Stimulated activated CD8-positive, alpha-beta memory T cell treated with anti-CD3 and anti-CD28 coated beads, Interleukin-4, amount 100 ng/mL, for 4 hours (primary cell): ENCODE results near the gene SLIT3.

Experiments
- DNase-seq, 2 donors: peaks; one replicate each; pipeline ENCODE4 v3.0.0-alpha.2; 2020; ENCODE audit warnings: low read depth in 2 of 2, low spot score in 1 of 2

The SLIT3 gene

DNA sequence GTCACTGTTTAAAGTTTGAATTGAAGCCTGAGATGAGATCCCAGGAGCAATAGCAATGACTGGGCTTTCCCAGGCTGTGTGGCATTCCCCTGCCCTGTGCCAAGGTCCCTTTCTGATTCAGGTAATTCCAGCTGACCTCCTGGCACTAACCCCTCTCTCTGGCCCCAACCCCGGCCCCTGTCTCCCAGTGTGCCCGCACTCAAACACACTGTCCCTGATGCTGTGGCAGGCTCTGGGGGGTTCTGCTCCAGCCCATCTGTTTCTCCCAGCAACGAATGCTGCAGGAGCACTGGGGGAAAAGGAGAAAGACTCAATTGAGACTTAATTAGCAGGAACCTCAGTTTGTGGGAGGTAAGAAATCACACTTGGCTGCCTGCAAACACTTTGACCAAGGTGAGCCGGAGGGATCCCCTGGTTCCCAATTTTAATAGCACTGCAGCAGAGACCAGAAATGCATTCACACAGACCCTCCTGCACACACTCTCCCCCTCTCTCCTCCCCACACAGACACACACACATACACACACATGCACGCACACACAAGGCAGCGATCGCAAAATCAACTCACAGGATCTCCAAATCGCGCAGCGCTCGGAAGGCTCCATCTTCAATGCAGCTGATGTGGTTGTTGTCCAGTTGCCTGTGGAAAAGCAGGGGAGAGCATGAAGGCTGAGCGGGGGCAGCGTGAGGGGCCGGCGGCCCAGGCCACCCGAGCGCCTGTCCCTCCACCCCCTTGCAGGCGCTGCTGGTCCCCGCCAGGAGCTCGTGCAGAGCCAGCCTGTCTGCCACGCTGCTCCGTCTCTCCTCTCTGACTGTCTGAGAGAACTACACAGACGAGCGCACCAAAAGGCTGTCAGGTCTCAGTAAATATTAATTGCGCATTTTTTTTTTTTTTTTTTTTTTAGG lies 456.7 kb downstream of the SLIT3 start:
- DNase-seq: no peak

DNA sequence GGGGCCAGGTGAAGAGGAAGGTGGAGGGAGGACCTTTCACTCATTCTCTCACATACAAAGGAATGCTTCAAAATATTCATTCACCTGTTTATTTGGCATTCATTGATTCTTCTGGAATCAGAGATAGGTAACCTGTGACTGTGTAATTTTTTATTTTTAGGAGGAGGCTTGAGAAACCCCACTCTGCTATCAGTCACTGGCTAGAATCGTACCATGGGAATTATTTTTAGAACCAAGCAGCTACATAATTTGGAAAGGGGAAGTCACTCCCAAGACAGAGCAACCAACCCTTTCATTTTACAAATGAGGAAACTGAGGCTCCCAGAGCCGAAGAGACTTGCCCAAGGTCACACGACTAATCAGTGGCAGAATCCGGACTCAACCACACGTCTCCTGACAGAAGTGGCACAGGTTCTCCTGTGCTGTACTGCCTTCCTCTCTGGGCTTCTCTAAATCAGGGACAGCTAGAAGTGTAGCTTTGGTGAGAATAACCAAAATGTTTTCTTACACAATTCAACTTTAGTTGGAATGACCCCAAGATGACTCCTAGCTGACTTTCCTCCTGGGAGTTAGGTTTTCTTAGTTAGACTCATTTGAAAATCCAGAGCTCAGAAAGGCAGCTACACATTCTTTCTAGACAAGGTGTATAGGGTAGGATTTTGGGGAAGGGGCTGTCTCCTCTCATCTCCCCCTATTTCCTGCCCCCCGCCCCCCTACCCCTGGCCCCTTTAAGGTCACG lies 457.5 kb downstream of the SLIT3 start:
- no peak for DNase-seq

DNA sequence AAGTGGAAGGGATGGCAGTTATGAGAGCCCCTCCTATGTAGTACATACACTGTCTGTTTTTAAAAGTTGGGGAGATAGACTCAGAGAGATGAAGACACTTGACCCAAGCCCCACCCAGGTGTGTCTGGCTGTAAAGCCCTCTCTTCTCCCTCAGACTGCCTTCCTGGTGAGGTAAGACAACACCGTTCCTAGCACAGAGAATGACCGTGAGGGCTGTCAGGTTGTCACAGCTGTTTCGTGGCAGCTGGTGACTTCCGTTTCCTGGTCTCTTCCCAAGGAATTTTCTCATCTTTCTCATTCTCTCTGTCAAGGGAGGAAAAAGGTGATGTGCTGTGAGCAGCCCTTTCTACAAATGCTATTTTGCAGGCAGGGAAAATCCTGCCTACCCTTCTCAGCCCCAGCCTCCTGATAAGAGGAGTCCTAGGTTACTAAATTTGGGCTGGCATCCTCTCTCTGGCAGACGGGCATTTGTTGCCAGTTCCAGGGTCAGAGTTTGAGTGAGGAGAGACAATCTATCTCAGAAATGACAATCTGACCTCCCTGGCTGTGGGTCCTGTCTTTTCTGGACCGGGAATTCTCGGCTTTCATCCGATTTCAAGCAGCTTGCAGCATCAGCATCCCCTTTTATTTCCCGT lies 458.3 kb downstream of the SLIT3 start:
- DNase-seq: no peak

DNA sequence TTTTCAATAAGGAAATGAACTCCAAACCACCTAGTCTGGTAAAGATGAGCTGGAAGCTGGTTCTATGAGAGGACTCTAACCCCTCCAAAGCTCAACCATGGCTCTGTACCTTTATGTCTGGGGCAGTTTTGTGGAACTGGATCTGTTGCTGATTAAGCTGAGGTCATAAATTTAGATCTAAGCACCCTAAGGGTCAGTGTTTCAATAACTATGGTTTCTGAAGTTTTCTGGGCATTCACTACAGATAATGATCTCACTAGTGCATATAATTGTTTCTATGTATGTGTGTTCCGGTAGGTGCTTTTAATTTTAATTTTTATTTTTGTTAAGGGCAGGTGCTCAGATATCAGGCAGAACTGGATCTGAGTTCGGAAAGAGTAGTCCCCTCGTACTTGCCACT lies 463.1 kb downstream of the SLIT3 start:
- DNase-seq: no peak

DNA sequence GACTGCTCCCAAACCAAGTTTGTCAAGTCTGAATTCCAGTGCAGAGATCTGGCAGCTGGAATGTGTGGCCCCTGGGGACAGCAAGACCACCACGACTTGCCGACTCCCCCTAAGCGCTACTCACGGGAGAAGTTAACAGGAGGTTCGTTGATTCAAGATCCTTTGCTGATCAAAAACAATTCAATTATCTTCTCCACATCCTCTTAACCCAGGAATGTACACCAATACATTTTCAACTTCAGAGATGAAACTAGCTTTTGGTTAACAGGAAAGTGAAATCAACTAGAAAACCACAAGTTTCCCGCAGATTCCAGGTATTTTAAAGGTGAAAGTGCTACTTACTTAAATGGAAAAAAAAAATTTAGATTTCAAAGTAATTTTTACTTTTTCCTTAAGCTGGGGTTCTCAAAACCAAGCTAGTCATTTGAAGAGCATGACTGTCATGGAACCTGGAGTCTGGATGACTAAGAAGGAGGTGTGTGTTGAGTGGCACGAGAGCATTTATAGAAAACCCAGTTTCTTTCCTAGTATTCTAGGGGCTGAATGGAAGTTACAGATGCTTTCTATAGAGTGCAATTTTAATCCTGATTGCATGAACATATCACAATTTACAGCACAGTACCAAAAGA lies 464.2 kb downstream of the SLIT3 start:
- no peak for DNase-seq

DNA sequence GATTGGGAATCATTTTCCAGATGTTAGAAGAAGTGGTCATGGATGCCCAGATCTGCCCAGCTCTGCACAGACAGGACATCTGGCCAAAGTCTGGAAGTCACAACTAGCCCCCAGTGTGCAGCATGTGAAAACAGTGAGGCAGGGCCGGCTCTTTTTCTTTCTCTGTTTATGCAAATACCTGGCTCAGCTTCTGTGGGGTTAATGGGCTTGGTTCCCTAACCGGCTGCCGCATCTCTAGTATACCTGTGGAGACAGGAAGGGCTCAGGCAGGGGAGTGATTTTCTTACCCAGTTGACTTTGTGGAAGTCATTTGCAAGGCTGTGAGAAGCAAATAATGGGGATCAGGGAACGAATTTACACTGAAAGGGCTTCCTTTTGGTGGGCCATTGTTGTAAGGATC lies 467.0 kb downstream of the SLIT3 start:
- no peak for DNase-seq

DNA sequence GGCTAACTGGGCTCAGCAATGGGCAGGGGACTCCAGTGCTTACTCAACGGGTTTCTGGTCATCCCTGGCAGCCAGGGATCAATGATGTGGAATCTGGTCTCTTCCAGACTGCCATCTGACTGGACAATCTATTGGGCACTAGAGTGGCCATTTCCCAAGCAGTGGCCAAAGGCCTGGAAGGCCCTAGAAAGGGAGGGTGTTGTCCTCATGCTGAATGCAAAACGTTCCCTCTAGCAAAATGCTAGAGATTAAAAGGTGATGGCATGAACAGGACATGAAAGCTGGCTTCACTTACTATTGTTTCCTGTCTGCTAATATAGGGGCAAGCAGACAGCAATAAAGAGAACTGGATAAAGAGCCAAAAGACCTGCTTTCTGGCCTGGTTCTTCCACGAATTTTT lies 467.6 kb downstream of the SLIT3 start:
- DNase-seq: no peak

DNA sequence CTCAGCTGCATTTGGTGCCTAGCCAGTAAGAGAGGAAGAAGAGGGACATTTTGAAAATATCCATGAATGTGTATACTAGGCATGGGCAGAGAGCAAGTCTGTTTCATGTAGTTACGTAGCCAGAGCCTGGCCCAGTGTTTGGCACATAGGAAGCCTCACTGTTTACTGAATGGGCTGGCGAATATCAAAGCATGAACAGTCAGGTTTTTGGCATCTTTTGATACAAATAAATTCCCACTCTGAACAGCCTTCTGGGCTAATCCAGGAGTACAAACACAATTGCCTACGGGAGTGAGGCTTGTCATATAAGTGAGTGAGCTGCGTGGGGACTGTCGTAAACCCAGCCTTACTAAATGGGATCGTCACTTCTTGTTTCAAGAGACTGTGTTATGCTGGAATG lies 468.6 kb downstream of the SLIT3 start:
- no peak for DNase-seq

DNA sequence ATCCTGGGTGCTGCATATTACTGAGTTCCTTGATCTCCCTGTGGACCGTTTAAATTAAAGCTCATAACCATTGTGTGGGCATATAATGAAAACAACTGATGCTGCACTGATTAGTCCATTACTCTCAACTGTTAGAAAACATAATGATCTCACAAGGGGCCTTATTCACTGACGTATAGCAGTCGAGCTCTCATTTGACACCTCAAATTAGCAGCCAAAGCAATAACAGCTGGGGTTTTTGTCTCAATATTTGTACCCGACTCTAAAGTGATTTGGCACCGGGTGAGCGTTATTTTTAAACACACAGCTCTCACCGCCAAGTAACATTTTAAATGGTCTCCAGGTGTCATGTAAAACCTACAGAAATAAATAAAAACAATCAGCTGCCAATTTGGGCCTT lies 469.6 kb downstream of the SLIT3 start:
- DNase-seq: no peak

DNA sequence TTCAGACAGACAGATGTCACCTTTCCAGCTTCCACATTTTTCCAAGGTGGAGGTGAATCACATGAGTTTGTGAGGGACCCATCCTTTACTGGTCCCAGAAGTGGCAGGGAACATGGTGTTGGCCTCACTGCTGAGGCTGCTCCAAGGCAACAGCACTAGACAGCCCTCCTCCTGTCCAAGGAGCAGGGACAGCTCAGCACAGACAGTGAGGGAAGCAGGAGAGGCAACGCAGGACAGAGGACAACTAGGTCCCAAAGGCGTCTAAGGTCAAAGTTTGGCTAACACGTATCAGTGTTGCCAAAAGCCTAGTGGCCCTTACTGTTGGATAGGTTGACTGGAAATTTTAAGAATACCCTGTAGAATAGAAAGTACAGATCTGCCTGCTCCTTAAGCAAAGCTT lies 470.1 kb downstream of the SLIT3 start:
- no peak for DNase-seq

DNA sequence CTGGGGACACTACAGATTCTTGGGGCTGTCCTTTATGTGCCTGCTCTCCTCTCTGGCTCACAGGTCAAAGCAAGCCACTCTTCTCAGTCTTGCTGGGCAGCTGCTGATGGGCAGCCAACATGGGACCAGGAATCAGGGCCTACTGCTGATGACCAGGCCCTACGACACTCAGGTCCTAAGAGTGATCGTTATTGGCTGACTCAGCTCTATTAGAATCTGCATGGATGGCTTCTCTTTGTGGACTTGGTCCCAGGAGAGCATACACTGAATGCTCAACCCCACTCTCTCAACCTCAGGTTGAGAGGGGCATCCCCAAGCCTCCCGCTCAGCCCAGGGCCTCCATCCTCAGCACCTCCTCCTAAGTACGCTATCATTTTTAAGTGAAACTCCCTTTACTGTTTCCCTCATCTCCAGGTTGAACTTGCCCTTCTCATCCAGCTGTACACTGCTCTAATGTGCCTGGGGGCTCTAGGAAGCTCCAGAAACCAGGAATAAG lies 471.0 kb downstream of the SLIT3 start:
- no peak for DNase-seq

DNA sequence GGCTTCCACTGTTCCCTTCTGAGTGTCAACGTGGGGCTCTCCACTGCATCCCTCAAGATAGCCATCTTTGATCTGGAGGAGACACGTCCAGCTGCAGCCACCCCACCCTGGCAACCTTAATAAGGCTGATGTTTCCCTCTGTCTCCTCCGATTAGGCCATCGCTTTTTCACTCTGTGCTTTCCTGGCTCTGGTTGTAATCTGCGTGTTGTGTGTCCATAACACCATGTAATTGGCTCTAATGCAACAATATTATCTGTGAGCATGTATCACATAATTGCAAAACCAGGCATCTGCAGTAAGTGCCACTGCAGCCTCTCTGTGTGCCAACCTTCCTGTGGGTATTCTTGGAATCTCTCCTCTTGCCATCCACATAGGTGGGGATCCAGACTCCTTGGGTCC lies 471.9 kb downstream of the SLIT3 start:
- no peak for DNase-seq

DNA sequence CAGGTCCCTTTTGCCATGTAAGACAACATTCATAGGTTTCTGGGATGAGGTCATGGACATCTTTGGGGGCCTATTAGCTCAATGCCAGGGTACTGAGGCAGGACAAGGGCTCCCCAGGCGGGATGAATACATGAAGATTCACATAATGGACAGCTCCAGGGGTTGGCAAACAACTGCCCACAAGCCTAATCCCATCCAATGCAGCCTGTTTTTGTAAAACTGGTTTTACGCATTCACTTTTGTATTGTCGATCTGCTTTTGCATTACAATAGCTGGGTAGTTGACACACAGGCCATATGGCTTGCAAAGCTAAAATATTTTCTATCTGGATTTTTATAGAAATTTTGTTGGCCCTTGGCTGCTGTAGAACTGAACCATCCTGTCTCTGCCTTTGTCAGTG lies 473.3 kb downstream of the SLIT3 start:
- no peak for DNase-seq

DNA sequence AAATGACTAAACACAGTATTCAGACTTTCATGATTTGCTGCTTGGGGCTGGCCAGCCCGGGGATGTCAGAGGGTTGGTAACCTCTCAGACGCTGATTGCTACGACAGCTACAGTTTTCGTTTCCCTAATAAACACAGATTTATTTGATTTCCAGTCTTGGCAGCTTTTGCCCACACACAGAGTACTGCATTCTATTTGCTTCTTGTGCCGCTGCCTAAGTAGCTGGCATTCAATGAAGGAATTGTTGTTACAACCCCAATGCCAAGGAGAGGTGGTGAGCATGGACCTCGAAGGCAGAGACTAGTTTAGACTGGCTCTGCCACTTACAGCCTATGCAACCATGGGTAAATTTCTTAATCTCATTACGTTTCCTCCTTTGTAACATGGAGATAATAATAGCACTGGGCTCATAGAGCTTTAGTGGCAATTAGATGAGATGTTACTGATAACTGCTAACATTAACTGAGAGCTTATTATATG lies 474.7 kb downstream of the SLIT3 start:
- no peak for DNase-seq

DNA sequence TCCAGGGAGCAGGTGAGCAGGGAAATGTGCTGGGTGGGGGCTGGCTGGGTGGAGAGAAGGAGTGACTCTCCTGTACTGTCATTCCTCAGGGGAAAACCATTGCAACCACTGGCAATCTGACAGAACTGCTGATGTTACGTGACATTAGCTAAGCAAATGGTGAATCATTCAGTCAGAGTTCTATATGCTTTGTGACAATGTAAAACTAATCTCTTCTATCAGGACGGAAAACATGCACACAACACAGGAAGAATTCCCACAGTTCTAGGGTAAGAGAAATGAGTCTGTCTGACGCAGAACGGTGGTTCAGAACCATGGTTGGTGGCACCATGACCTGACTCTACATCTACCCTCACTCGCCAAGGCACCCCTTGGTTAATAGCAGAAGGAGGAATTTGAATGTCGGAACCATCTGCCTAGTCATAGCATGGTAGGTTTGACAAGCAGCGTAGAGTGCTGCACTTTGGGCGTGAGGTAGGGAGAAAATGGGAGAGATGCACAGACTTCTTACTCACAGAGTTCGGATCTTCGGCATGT lies 478.1 kb downstream of the SLIT3 start:
- no peak for DNase-seq

DNA sequence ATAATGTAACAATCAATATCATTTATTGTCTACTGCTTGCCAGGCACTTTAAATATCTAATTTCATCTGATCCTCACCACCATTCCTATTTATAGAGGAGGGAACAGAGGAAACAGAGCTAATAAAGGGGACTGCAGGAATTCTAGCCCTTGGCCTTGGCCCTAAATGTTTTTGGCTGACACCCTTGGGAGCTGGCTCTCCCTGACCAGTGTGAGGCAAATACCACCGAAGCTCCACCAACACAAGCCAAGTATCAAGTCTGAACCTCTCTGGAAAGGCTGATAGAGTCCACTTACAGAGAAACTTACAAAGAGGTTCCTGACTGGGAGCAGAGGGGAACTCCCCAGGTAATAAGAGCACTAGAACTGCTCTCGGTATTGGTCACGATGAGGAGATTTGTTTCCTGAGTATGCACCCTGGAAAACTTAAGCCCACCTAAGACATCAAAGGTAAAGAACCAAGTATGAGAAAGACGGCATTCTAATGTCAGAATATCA lies 478.6 kb downstream of the SLIT3 start:
- DNase-seq: no peak

DNA sequence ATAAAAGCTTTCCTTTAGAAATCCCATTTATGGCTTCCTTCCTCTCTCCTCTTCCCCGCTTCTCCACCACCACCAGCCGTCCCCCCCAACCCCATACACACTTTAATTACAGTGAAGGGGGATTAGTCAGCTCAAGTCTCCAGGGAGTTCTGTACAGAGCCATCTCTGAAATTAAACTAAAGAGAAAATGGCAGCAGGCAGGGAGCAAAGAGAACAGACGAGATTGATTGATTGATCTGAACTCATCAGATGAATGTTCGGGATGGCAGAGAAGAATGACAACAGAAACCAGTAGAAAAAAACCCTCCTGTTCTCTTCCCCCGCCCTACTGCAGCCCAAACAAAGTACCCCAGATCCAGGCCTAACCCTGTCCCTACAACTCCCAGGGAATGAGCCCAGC lies 480.1 kb downstream of the SLIT3 start:
- no peak for DNase-seq

DNA sequence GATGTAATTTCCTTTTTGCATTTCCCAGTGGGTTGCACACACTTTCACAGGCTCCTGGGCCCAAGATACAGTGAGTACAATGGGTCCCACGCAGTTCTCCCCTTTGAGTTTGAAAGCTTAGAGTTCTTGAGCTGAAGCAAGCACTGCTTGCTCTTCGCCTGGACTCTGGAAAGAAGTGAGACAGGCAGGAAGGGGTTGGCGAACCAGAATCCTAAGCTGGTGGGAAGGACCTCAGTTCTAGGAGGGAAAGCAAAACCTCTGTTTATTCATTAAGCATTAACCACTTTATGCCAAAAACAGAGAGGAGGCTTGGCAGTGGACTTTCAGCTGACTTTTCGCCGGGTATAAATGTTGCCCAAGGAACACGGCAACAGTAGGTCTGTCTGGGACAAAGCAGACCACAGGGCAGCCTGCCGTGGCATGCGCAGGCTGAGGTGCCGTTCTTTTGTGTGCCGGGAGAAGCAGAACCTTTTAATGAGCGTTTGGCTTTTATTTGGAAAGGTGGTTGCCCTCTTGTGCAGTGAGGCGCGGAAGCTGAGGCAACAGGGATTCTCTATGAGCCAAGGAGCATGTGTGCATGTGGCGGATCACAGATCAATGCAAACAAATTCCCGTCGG lies 481.8 kb downstream of the SLIT3 start:
- no peak for DNase-seq

DNA sequence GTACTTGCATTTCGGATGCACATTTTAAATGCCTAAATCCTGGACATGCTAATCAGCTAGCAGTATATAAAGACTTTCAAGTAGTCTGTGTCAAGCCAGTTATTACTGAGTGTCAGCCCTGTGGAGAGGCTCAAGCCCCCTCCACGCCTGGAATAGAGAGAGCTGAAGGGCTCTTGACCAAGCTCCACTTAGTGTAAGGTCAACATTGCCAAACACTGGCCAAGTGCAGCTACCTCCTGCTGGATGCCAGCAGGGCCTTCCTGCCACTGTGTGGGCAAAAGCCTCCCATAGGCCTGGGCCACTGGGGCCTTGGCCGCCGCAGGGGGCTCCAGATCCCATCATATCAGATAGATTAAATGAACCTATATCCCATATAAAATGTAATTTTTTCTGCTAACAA lies 482.4 kb downstream of the SLIT3 start:
- no peak for DNase-seq

DNA sequence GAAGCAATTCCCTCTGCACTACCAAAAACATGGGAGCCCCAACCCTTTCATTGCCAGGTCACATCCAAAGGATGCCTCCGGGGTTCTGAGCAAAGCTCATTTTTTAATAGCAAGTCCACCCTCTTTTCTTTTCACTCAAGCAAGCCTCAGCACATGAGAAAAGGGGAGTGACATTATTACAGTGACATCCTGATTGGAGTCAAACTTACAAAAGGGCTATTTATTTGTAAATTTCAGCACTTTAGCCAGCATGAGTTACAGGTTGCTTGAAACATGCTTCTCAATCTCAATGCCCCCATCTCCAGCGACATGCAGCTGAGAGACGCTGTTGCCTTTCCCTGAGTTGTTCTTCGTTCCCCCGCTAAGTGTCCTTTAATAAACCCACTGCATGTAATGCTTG lies 483.3 kb downstream of the SLIT3 start:
- DNase-seq: no peak
